Jurkat, Clone E6-1 (cell line): ENCODE data around the gene HHIPL1.
A peak's percentile ranks its signal among the peaks of the same experiment; 100 is the strongest.

ENCODE experiments used
- DNase-seq: peaks from one replicate; pipeline ENCODE4 v3.0.0-alpha.2; 2011; ENCODE audit warnings: low read depth, low spot score
- H3K4me3 ChIP-seq: 2 replicates; pipeline ENCODE4 v1.5.1; 2011; ENCODE audit warnings: mild to moderate bottlenecking, low read length, control low read depth, moderate library complexity

HHIPL1 gene

DNA sequence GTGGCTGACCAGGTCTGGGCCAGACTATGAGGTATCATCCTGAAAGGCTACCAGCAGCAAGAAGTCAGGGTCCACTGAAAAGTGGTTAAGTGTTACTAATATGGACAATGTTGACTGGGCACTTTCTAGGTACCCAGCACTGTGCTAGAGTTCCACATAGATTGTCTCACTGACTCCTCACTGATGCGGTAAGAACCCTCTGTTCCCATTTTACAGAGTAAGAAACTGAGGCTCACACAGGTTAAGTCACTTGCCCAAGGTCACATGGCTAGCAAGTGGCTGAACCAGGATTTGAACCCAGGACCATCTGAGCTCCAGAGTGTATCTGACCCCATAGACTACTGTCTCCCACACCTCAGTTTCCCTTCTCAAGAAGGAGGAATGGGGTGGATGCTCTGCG lies 36.3 kb upstream of the HHIPL1 start:
- H3K4me3 ChIP-seq = no peak overlapping the region
- DNase-seq = no peak

DNA sequence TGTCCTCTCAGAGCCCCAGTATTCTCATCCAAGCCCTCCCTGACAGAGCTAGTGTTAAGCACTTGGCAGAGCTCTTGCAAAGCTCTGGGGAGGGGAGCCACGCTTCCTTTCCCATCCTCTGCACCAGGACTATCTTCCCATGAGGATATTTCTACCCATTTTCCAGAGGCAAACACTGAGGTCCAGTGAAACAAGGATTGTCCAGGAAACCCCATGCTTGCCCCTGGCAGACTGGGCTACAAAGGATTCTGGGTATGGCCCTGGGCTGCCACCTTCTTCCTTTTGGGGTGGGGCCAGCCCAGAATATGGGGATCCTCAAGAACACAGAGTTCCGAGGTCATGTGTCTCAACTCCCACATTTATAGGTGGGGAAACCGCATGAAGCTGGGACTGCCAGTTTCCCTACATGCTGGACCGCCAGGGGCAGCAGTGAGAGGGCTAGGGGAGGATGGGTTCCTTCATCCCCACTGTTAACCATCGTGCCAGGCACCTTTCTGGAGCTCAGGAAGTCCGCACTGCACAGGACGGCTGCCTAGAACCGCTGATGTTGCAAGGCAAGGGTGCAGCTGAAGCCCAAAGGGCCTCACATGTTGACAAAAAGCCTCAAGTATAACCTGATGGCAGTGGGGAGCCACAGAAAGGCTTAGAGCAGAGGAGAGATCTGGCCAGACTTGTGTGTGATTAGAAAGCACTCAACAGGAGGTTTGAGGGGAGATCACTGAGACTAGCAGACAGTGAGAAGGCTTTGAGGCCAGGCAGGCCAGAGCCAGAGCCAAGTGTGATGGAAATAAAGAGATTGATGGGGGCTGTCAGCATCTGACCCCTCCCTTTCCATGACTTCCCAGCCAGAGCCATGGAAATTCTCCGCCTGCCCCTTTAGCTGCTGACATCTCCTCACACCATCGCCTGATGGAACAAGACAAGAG lies 35.4 kb upstream of the HHIPL1 start:
- H3K4me3 ChIP-seq = no peak overlapping the region
- DNase-seq = peak; percentile 21

DNA sequence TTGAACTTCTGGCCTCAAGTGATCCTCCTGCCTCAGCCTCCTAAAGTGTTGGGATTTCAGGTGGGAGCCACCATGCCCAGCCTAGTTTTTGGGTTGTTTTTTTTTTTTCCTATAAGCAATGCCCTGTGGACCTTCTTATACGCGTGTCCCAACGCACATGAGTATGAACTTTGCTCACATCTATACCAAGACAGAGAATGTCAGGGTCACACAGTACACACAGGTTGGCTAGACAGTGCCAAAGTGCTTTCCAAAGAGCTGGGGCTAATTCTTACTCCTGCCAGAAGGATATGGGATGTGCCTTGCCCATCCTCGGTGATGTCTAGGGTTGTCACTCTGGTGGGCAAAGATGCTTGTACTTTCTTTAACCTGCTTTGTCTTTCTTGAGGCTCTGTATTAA lies 33.3 kb upstream of the HHIPL1 start:
- no peak for DNase-seq
- no peak overlapping the region for H3K4me3 ChIP-seq

DNA sequence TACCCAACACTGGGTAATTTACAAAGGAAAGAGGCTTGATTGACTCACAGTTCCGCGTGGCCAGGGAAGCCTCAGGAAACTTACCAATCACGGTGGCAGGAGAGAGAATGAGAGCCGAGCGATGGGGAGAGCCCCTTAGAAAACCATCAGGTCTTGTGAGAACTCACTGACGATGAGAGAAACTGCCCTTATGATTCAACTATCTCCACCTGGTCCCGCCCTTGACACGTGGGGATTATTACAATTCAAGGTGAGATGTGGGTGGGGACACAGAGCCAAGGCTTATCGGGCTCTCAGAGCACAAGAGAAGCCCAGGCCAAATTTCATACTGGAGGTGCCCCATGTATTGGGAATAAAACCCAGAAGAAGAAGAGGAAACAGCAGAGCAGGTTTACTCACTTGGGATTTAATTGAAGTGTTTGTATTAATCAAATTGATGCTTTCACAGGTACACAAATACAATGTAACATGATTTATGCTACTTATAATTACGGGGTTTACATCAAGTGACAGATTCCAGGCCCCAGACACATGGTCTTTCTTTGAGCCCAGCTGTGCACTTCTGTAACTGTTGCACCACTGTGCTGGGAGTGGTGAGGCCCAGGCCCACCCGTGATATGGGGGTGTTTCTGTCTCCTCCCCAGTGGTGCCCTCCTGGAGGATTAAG lies 32.7 kb upstream of the HHIPL1 start:
- H3K4me3 ChIP-seq = no peak overlapping the region

DNA sequence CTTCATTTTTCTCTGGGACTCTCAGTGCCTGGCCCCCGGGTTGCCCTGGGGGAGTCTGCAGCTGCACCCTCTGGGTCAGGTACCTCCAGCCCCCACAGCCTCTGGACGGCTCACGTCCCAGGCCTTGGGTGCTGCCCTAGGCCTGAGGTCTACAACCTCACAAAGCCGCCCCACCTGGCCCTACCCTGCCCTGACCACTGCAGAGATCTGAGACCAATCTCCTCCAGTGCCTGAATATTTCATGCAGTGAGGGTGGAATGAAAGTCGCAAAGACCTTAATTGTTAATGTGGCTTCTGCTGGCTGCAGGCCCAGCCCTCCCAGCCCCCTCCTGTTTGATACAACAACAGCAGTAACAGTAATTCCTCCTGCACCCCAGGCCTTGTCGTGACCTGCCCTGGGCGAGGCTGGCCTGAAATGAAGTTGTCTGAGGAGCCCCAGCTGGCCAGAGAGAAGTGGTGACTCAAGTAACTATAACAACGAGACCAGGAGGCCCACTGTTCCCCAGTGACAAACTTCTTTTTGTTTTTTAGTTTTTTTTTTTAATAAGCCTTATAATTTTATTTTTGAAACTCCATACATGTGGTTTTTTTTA lies 32.1 kb upstream of the HHIPL1 start:
- no peak overlapping the region for H3K4me3 ChIP-seq
- DNase-seq = no peak

More for the DNA sequence above, 32.7 kb upstream of the HHIPL1 start:
- no peak for DNase-seq

DNA sequence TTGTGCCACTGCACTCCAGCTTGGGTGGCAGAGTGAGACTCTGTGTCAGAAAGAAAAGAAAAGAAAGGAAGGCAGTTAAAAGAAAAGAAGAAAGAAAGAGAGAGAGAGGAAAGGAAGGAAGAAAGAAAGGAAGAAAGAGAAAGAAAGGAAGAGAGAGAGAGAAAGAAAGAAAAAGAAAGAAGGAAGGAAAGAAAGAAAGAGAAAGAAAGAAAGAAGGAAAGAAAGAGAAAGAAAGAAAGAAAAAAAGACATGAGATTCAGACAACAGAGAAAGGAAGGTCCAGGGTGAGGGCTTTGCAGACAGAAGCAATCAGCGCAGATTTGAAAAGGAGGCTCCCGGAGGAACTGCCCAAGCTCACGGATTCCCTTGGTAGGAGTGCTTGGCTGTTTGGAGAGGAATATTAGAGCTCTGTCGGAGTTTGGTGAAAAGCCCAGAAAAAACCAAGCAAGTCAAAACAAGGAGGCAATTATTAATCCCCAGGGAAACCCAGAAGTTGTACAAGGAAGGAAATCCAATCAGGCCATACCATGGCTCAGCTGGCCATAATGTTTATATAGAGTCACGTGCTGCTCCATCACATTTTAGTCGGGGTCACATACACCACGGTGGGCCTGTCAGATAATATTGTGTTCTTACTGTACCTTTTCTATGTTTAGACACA lies 29.3 kb upstream of the HHIPL1 start:
- no peak for DNase-seq
- no peak overlapping the region for H3K4me3 ChIP-seq

DNA sequence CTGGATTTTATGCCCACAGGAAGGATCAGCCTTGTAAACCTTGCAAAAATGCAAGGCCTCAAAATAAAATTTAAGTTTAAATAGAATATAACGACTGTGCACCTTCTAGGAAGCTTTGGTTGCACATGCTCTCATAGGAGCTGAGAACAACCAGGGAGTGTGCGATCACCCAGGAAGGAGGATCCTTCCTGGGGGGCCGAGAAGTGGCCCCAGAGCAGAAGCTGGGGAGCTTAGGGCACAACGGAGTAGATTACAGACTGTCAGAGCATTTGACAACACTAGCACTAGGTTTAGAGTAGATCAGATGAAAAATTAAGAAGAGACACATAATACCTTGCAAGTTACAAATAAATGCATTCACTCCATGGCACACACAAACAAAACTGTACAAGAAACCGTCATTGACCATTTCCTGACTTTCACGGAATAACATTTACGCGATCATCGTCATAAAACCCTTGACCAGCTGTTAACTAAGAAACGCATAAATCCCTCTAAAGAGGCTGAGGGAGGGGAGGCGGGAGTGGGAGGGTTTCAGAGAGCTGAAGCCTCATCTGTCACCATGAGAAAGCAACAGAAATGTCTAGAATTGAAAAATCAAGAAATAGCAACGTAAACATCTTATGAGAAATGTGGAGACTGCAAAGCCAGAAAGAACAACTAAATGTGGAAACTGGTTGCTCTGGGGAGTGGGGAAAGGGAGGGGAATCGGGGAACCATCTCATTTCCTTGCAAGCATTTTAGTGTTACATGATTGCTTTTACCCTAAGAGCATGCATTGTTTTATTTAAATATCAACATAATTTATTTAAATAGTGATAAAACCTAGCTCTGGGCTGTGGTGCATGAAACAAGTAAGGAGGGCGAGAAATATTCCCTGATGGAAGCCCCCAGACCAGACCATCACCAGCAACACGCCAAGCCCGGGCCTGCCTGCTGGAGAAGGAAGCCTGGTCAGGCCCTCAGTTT lies 27.8 kb upstream of the HHIPL1 start:
- no peak for DNase-seq

DNA sequence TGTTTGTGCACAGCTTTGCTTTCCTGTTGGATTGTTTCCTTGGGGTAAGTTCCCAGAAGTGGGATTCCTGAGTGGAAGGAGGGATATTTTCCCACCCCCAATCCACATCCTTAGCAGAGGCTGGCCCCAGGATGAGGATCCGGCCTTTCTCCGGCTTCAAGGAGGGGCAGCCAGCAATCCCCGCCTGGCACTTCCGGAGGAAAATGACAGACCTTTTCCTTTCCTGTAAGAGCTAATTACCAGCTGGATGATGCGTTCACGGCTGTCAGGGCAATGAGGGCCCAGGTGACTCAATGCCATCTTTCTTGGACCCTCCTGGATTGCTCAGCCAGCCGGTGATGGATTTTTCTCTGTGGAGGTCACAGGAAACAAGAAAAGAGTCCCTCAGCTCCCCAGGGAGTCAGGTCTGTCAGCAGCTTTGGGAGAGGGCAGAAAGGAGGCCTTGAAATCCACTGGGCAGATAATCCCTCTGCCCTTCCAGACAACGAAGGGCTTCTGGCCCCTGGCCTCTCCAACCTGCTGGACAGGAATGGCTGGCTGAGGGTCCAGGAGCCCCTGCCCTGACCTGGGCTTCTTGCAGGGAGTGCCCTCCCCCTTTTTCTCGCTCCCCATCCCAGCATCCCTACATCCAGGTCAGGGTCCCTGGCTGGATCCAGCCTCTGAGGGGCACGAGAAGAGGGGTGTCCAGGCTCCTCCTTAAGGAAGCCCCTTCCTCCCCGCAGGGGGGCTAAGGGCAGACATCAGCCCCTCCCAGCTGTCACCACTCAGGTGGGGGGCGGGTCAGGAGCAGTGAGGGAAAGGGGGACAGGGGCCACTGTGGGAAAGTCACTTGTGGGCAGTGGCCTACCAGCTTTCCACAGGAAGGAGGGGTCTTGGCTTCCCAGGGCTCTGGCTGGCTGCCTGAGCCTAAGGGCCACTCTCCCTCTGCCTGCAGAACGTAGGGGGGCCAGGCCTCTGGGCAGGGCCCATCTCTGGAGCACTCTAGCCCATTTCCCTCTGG lies 24.8 kb upstream of the HHIPL1 start:
- no peak overlapping the region for H3K4me3 ChIP-seq

More for the DNA sequence above, 27.8 kb upstream of the HHIPL1 start:
- no peak overlapping the region for H3K4me3 ChIP-seq

DNA sequence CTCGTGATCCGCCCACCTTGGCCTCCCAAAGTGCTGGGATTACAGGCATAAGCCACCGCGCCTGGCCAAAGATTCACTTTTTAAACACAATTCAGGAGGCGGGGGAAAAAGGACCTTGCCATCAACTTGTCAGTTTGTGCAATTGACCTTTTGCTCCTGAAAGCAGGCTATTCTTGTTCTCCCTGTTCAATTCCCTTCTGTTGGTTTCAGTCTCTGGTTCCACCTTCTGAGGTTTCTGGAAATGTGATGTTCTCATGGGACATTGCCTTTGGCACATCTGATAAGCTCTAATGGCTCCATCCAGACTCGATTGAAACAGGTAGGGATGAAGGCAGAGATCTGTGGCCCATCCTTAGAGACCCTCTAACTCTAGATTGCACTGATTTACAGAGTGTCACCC lies 23.0 kb upstream of the HHIPL1 start:
- no peak for DNase-seq
- no peak overlapping the region for H3K4me3 ChIP-seq

More for the DNA sequence above, 24.8 kb upstream of the HHIPL1 start:
- no peak for DNase-seq

DNA sequence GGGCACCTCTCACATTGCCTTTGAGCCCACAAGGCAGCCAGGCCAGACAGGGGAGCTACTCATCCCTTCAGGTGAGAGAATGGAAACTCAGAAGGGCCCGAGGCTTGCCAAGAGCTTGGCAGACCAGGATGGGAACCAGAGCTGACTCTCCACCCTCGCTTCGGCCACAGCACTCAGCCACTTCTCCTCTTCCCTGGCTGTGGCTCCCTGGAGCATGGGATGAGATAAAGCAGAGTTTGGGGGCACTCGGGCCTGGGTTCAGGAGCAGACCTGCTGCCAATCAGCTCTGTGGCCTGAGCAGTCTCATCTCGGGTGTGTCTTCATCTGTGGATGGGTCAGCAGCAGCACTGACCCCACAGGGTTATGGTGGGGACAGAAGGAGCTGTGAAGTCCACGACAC lies 20.9 kb upstream of the HHIPL1 start:
- H3K4me3 ChIP-seq = no peak overlapping the region
- no peak for DNase-seq

DNA sequence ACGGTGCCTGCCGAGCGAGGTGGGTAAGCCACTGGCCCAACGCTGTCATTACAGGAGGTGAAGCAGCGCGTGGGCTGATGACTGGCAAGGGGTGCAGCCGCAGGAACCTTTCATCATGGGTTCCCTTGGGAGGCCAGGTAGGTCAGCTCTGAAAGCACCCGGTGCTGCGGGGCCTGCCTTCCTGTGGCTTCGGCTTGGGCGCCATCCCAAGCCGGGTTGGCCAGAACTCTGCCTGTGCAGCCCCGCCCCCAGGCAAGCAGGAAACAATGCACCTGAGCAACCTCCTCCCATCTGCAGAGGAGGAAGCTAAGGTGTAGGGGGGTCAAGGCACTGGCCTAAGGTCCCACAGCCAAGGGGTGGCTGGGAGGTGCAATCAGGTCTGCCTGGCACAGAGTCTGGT lies 20.0 kb upstream of the HHIPL1 start:
- H3K4me3 ChIP-seq = no peak overlapping the region
- no peak for DNase-seq

DNA sequence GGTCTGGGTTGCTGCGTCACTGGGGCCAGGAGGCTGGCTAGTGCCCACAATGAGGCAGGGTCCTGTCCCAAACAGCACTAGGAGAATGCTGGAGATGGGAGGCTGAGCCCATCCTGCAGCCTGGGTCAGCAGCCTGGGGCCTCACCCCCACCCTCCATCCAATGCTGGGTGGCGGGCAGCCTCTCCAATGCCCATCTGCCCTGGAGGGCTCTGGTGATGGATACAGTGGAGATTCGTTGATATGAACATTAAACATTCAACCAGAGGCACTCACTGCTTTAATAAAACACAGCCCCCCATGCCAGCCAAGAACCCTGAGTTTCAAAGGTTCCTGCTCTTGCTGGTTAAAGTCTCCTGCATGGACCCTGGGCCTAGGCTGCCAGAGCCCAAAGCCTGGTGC lies 19.5 kb upstream of the HHIPL1 start:
- H3K4me3 ChIP-seq = no peak overlapping the region
- DNase-seq = no peak

DNA sequence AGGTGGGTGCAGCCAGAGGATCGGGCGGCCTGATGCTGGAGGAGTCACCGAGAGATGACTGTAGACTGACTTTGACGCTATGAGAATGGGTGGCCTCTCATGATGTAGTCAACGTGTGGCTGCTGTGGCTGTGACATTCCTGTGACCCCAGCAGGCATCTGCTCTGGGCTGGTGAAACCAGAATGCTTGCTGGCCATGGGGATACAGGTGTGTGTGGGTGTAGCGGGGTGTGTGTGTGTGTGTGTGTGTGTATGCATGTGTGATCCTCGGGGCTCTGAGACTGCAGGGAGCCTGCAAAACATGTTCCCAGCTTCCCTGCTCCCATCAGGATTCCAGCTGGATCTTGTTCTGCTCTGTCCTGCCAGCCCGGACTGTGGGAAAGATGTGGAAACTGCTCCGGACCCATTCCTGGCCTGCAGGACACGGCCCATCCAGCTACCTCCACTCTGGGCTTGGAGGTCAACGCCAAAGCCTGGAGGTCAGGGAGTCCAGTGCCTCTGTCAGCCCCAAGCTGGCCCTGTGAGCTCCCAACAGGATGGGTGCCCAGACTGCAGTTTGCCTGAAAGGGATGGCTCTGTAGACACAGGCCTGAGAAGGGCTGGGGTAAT lies 18.8 kb upstream of the HHIPL1 start:
- no peak for DNase-seq
- no peak overlapping the region for H3K4me3 ChIP-seq

DNA sequence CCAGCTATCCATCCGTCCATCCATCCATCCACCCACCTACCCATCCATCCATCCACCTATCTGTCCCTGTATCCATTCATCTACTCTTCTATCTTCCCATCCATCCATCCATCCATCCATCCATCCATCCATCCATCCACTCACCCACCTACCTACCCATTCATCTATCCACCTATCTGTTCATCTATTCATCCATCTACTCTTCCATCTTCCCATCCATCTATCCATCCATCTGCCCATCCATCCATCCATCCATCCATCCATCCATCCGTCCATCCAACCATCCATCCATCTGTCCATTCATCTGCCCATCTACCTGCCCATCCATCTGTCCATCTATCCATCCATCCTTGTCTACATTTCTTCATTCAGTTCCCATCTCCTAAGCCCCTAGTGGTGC lies 17.8 kb upstream of the HHIPL1 start:
- H3K4me3 ChIP-seq = no peak overlapping the region
- DNase-seq = no peak

DNA sequence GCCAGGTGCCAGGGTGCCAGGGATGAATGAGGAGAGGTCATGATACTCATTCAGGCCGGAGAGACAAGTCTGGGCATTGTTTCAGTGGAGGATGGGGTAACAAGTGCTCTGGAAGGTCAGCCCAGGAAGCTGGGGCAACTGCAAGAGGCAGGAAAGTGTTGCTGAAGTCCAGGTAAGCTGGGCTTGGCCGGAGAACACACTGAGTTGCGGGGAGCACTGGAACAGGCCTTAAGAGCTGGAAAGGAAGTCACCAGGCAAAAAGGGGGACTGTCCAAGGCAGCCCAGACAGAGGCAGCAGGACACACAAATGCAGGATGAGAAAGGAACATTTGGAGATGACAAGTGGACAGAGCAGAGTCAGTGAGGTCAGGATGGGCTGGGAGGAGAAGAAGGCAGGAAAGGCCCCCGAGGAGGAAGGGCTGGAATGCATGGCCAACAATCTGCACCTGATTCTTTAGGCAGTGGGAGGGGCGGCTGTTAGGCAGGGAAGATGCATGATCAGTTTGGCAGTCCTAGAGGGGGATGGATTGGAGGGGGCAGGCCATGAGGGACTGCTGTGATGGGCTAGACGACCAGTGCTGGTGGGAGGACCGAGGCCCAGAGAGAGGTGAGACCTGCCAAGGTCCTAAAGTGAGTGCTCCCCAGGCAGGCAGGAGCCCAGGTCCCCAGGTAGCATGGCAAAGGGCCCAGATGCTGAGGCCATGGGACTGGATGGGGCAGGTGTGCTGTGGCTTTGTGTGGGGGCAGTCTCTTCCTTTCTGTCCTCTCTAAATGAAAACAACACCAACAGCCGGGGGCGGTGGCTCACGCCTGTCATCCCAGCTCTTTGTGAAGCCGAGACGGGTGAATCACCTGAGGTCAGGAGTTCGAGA lies 17.2 kb upstream of the HHIPL1 start:
- no peak for DNase-seq
- H3K4me3 ChIP-seq = no peak overlapping the region
